CD4-positive, alpha-beta T cell treated with Interleukin-4 for 4 hours (primary cell): Measurements from ENCODE around the gene PABPC3.
A peak's percentile ranks its signal among the peaks of the same experiment; 100 is the strongest.

ENCODE experiments used
- DNase-seq: peaks from one replicate; pipeline ENCODE4 v3.0.0-alpha.2; 2020

Gene PABPC3

GRCh38 chr13:25112695-25113255 lies 16.8 kb downstream of the PABPC3 start:
- DNase-seq: no peak

DNA sequence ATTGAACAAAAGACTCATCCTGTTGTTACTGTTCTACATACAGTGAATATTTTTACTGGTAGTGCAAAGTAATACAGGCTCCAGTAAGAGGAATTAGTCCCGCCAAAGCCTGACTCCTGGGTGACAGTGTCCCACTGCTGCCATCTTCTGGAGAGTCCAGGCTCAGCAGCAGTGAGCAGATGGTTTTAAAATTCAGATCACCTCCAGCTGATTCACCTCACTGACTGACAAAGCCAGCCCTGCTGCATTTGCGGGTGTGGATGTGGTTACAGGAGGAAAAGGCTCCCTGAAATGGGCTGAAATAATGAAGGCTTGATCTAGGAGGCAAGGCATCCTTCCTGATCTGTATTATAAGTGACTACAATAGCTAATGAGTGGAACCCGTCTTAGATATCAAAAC lies 18.3 kb downstream of the PABPC3 start:
- peak; percentile 55 for DNase-seq

DNA sequence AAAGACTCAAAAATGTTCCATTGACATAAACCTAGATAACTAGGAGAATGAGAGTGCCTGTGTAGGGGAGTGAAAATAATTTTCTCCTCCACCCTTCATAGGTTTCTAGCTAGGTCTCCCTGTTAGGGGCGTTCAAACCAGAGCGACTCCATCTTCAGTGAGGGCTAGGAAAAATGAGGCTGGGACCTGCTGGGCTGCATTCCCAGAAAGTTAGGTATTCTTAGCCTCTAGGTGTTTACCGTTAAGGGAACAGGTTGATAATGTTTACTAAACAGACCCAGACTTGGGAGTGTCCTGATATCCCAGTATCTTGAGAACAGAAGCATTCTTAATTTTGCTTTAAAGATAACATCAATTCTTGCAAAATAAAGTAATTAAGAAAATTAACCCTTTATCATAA lies 20.1 kb downstream of the PABPC3 start:
- no peak for DNase-seq

GRCh38 chr13:25117312-25117711 lies 21.4 kb downstream of the PABPC3 start:
- DNase-seq: no peak

DNA sequence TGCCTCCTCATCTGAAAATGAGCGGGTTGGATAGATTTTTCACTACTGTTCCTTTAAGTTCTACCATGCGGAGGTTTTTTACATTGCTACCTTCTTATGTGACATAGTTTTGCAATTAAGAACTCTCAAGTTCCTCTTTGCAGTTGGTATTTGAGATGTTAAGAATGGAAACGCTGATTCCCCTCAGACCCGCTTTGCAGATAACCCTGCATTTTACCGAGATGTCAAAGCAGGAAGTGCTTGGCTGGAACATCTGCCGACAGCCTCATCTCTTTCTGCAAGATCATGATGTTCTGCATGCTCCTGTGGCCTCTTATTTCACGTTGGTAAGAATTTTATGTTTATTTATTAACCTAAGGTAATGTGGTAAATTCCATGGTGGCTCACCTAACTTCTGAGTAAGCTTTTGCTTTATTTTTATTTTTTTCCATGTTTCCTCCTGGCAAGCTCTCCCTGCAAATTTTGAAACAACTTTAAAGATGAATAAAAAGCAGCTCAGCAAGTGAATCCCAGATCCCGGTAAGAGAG lies 22.5 kb downstream of the PABPC3 start:
- DNase-seq: no peak

DNA sequence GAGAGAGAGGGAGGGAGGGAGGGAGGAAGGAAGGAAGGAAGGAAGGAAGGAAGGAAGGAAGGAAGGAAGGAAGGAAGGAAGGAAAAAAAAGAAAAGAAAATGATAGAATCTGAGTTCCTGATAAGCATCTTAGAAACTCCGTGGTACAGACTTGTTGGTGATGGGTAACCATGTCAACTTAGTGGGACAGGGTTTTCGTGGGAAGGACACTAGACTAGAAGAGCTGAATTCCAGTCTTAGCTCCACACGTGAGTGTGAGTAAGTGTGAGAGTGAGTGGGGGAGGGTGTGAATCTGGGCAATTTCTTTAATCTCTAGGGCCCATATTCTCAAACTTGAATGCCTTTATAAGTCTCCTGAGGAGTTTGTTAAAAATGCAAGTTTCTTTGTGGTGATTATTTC lies 35.0 kb downstream of the PABPC3 start:
- DNase-seq: no peak

DNA sequence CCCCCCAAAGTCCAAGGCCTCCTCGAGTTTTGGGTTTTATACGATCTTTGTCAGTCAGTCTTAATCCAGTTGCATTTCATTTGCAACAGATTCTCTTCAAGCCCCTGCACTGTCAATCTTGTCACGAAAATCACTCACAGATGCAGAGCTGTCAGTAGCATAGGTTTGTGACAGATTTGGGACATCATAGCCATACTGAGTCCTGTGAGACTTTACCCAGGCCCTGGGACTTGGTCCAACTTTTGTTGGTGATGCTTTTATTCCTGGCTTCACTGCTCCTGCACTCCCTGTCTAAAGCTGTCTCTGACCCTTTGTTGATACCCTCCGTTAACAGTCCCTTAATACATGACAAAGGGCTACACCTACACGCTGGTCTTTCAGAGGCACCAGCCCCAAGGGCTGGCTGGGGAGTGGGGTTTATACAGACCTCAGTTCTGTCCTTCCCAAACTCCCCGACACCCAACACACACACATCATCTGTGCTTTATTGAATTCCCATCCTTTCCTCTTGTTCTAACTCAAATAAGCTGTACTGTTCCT lies 36.0 kb downstream of the PABPC3 start:
- DNase-seq: no peak

GRCh38 chr13:25132751-25133390 lies 36.9 kb downstream of the PABPC3 start:
- no peak for DNase-seq

DNA sequence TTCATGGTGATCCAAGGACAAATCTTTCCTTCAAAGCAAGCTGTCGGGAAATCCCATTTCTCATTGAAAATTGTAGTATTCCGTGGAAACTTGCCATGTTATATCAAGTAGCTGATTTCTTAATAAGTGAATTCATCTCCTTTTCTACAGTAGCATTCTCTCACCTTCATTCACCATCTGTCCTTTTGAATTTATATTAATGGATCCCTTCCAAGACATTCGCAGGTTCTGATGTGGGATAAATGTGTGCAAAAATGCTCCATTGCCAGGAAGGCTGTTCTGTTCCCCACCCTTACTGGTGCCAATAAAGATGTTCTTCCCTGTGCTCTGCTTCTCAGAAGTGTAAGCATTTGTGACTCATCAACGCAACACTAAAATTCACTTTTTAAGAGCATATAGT lies 40.0 kb downstream of the PABPC3 start:
- DNase-seq: no peak

- no peak for DNase-seq
Measured at GRCh38 chr13:25136880-25137787, 41.2 kb downstream of the PABPC3 start.

GRCh38 chr13:25137788-25138115 lies 41.8 kb downstream of the PABPC3 start:
- DNase-seq: no peak

DNA sequence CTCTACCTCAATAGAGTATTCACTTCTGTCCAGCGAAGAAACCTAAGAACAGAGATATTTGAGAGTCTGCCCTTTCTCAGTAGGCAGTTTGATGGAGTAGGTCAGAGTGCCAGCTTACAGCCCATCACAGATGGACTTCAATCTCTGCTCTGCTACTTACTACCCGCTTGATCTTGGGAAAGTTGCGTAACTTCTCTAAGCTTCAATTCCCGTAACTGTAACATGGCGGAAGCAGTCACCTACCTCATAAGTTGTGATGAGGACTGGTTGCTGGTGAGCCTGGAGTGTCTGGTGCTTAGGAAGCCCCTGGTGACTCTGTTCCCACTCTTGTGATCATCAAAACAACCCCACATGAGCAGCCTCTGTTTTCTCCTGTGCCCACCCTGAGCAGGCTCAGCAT lies 45.1 kb downstream of the PABPC3 start:
- DNase-seq: no peak

DNA sequence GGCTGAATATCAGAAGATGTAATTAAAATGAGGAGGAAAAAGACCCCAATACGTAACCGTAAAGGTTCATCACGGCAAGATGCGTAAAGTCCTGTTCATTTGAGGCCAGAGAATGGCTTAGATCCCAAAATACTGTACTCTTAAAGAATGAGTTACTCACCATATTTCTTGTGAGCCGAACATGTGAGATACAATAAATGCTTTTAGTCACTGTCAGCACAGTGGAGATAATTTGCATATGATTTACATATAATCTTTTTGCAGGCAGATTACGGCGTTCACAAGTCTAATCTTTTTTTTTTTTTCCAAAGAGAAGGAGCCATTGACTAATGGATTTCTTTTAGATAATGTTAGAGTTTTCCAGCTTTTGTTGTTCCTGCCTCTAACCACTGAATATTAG lies 47.8 kb downstream of the PABPC3 start:
- DNase-seq: no peak

- no peak for DNase-seq
Measured at GRCh38 chr13:25147638-25148401, 51.9 kb downstream of the PABPC3 start.

GRCh38 chr13:25148402-25148771 lies 52.5 kb downstream of the PABPC3 start:
- DNase-seq: no peak
